ENCODE data around the gene ANAPC1.
"Not testable (repeated sequence)": the region's sequence is repeated elsewhere in the genome, so short reads cannot be mapped to it uniquely, and the experiment has no call there.

- TF ChIP-seq, protein P1, sequence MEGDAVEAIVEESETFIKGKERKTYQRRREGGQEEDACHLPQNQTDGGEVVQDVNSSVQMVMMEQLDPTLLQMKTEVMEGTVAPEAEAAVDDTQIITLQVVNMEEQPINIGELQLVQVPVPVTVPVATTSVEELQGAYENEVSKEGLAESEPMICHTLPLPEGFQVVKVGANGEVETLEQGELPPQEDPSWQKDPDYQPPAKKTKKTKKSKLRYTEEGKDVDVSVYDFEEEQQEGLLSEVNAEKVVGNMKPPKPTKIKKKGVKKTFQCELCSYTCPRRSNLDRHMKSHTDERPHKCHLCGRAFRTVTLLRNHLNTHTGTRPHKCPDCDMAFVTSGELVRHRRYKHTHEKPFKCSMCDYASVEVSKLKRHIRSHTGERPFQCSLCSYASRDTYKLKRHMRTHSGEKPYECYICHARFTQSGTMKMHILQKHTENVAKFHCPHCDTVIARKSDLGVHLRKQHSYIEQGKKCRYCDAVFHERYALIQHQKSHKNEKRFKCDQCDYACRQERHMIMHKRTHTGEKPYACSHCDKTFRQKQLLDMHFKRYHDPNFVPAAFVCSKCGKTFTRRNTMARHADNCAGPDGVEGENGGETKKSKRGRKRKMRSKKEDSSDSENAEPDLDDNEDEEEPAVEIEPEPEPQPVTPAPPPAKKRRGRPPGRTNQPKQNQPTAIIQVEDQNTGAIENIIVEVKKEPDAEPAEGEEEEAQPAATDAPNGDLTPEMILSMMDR (IDR thresholded peaks at IDR 0.05) = not testable (repeated sequence)
- not testable (repeated sequence) for TF ChIP-seq POLR2A (IDR thresholded peaks at IDR 0.05)
Observed at GRCh38 chr2:111752533-111752932, 131.5 kb downstream of the ANAPC1 start.

Data from breast epithelium (tissue), 3 donors.